Right lobe of liver (tissue), 6 donors: ENCODE results near the gene C16orf89. TPM values are rescaled to one million over a fixed set of nuclear protein-coding genes. Genes with fewer than 3 reads are reported as not detected.
"Not testable (repeated sequence)": the region's sequence is repeated elsewhere in the genome, so short reads cannot be mapped to it uniquely, and the experiment has no call there.

Experiments used
- ATAC-seq, 4 donors: fragments of 200-7000 bp; cut with Tn5 transposase; one replicate each; pipeline ENCODE4 v1.9.1; 2020; ENCODE audit warnings: mild to moderate bottlenecking in 4 of 4, moderate library complexity in 4 of 4
- DNase-seq, 3 donors: peaks; one replicate each; pipeline ENCODE4 v3.0.0-alpha.2; 2020
- H3K27ac ChIP-seq, 3 donors: fragments of 200-600 bp; one replicate each; pipeline ENCODE4 v1.8.0; 2022
- H3K27me3 ChIP-seq, 2 donors: fragments of 200-600 bp; one replicate each; pipeline ENCODE4 v1.8.0; 2022
- H3K36me3 ChIP-seq, 4 donors: fragments of 200-600 bp; sonication (generic) in 1 of 4; one replicate each; pipeline versions ENCODE4 v1.5.1 to v1.8.0; 2017 to 2022; ENCODE audit warnings: control low read depth in 1 of 4
- H3K4me1 ChIP-seq, 4 donors: fragments of 200-600 bp; sonication (generic) in 1 of 4; one replicate each; pipeline versions ENCODE4 v1.5.1 to v1.8.0; 2017 to 2022; ENCODE audit warnings: control low read depth in 1 of 4
- H3K4me3 ChIP-seq, 3 donors: fragments of 200-600 bp; one replicate each; pipeline ENCODE4 v1.8.0; 2022
- H3K9me3 ChIP-seq, 4 donors: fragments of 200-600 bp; sonication (generic) in 1 of 4; one replicate each; pipeline versions ENCODE4 v1.5.1 to v1.8.0; 2017 to 2022; ENCODE audit warnings: control low read depth in 1 of 4
- POLR2A ChIP-seq: fragments of 450-650 bp; IDR thresholded peaks from one replicate; pipeline ENCODE4 v1.6.1; 2017; ENCODE audit warnings: antibody characterized with exemption, mild to moderate bottlenecking
- WGBS: methylation state at CpG from one replicate; pipeline ENCODE4 v1.1.6; 2018; ENCODE audit warnings: low coverage, low lambda C conversion rate; ENCODE audit not compliant: insufficient coverage; ENCODE audit errors: missing lambda C conversion rate; 5-methylcytosine and 5-hydroxymethylcytosine counted together
- intact Hi-C, 2 donors: fragments of 100-400 bp; cut with DNase I; formaldehyde crosslinking; loops; one replicate each; pipeline versions ENCODE4 v1.11.2 to v1.14.1; 2022
- long read RNA-seq: library from polyadenylated mRNA; unstranded; transcript quantifications from one replicate; pipeline ENCODE4 v2.0.0, GENCODE V29; 2019
- total RNA-seq, 6 experiments: library from RNA; depleted of rRNA in 2 of 6; stranded (reverse); fragments of >200 nt in 2 of 6; fragmentation: NEBNext Ultra II Directional in 3 of 6; extraction: Animal tissue kit (Norgen Biotek cat#: 25700) in 3 of 6; gene quantifications; one replicate each; pipeline versions ENCODE4 v1.1.0 to v1.2.4, GENCODE V29; 2016 to 2023
- TF ChIP-seq, protein P1 (sequence below), 4 donors: fragments of 200-600 bp in 3 of 4; fragments of 450-650 bp in 1 of 4; IDR thresholded peaks; one replicate each; pipeline versions ENCODE4 v1.5.1 to v1.8.0; 2016 to 2022; ENCODE audit warnings: antibody characterized with exemption in 4 of 4, mild to moderate bottlenecking in 2 of 4
- donor health status: DM: no; HTN: yes; CAD: no.
- donor health status: DM: no; HTN: no; CAD: no.
- donor health status: DM: no; HTN: no; CAD: no.
- donor health status: DM: no; HTN: yes; CAD: no.
- donor health status: DM: no; HTN: yes; CAD: no.

C16orf89 gene, protein sequence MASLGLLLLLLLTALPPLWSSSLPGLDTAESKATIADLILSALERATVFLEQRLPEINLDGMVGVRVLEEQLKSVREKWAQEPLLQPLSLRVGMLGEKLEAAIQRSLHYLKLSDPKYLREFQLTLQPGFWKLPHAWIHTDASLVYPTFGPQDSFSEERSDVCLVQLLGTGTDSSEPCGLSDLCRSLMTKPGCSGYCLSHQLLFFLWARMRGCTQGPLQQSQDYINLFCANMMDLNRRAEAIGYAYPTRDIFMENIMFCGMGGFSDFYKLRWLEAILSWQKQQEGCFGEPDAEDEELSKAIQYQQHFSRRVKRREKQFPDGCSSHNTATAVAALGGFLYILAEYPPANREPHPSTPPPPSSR
- total RNA-seq = not detected
- long read RNA-seq = 0 reads

DNA sequence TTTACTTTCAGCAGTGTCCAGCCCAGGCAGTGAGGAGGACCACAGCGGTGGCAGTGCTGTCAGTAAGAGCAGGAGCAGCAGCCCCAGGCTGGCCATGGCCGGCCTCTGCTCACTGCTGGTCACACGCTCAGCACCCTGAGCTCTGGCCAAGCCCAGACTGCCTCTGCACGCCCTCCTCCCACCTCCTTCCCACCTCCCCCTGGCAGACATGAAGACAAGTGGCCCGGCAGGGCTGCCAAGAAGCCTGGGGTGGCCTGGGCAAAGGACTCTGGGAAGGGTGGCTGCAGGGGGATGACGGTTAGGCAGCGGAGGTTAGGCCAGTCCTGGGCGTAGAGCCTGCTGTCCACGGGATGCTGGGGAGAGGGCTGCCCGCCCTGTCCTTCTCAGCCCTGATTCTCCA lies at the start of gene C16orf89:
C16orf89 (minus strand) TSS at position 144 of the 400 bp plus-strand sequence; CDS start at position 96, 48 bp downstream.
- WGBS = 100% methylated on average over 1 of the region's 10 CpGs
- Histone ChIP-seq H3K4me3 (no peak within 1 kb of the TSS), H3K27me3 (no peaks in the 10 kb centered on the region), H3K27ac (no peak within 1 kb of the TSS), H3K9me3 (no peaks in the 10 kb centered on the region), H3K36me3 (no peaks in the 10 kb centered on the region), H3K4me1 (no peaks in the 10 kb centered on the region)
- intact Hi-C loops = no loop called here
- DNase-seq (no peak), ATAC-seq (peak in 1 of 4 donors; percentile 30)
- TF ChIP-seq POLR2A = no peak
- TF ChIP-seq, protein P1, sequence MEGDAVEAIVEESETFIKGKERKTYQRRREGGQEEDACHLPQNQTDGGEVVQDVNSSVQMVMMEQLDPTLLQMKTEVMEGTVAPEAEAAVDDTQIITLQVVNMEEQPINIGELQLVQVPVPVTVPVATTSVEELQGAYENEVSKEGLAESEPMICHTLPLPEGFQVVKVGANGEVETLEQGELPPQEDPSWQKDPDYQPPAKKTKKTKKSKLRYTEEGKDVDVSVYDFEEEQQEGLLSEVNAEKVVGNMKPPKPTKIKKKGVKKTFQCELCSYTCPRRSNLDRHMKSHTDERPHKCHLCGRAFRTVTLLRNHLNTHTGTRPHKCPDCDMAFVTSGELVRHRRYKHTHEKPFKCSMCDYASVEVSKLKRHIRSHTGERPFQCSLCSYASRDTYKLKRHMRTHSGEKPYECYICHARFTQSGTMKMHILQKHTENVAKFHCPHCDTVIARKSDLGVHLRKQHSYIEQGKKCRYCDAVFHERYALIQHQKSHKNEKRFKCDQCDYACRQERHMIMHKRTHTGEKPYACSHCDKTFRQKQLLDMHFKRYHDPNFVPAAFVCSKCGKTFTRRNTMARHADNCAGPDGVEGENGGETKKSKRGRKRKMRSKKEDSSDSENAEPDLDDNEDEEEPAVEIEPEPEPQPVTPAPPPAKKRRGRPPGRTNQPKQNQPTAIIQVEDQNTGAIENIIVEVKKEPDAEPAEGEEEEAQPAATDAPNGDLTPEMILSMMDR (IDR thresholded peaks at IDR 0.05) = no peak

DNA sequence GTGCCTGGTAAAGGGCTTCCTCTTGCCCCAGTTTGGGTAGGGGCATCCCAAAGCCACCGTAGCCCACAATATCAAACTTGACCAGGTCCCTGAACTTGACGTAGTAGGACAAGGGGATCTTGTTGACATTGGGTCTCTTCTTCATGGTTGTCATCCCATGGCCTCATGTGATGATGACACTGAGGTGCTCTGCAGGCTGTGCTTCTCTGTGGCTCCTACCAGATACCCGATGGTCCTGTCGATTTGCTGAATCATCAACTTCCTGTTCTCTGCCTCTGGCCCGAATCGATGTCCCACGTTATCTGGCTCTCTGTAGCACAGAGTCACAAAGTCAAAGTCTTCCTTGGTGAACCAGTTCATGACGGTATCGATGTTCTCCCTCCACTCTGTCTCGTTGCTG lies 45.2 kb upstream of the C16orf89 start:
- H3K4me3 ChIP-seq, H3K9me3 ChIP-seq, H3K27ac ChIP-seq, ATAC-seq, H3K27me3 ChIP-seq, H3K4me1 ChIP-seq, DNase-seq, intact Hi-C loops, H3K36me3 ChIP-seq: not testable (repeated sequence)
- WGBS = 67% methylated on average over 7 of the region's 10 CpGs

DNA sequence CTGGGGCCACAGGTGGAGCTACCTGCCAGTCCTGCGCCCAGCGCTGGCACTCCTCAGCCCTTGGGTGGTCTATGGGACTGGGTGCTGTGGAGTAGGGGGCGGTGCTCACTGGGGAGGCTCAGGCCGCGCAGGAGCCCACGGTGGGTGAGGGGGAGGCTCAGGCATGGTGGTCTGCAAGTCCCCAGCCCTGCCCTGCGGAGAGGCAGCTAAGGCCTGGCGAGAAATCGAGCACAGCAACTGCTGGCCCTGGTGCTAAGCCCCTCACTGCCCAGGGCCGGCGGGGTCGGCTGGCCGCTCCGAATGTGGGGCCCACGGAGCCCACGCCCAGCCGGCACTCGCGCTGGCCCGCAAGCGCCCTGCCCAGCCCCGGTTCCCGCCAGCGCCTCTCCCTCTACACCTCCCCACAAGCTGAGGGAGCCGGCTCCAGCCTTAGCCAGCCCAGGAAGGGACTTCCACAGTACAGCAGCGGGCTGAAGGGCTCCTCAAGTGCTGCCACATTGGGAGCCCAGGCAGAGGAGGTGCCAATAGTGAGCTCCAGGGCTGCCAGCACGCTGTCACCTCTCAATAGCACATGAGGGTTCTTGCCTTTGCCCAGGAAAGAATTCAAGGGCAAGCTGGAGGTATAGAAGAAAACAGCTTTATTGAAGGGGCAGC lies 42.9 kb upstream of the C16orf89 start:
- H3K27ac ChIP-seq = no peak overlapping the region
- no peaks in the 10 kb centered on the region for H3K9me3 ChIP-seq
- 92% methylated on average over 2 of the region's 27 CpGs for WGBS
- no peaks in the 10 kb centered on the region for H3K4me1 ChIP-seq
- intact Hi-C loops = no loop called here
- H3K27me3 ChIP-seq = no peaks in the 10 kb centered on the region
- no peak for DNase-seq
- no peak for TF ChIP-seq POLR2A
- TF ChIP-seq, protein P1 (IDR thresholded peaks at IDR 0.05) = no peak
- no peak overlapping the region for H3K4me3 ChIP-seq
- ATAC-seq = no peak
- no peaks in the 10 kb centered on the region for H3K36me3 ChIP-seq

DNA sequence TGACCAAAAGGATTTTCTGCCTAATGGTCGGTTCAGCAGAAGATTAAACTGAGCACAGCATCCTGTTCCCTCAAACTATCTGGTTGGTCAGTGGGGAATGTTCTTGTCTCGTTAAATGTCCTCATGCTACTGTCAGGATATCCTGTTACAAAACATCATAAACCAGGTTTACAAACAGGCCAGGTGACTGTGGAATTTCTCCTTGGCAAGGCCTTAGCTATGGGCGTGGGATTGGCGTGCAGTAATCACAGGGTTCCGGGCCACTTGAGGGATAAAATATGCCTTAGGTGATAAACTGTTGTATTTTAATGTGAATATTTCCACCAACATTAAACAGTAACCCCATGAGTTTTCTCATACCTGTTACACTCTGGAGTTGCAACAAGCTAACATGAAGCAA lies 39.3 kb upstream of the C16orf89 start:
- H3K4me1 ChIP-seq, DNase-seq, H3K36me3 ChIP-seq, H3K27me3 ChIP-seq, H3K27ac ChIP-seq, intact Hi-C loops, ATAC-seq, H3K4me3 ChIP-seq, H3K9me3 ChIP-seq: not testable (repeated sequence)
- WGBS = 85% methylated on average over 4 of the region's 5 CpGs

DNA sequence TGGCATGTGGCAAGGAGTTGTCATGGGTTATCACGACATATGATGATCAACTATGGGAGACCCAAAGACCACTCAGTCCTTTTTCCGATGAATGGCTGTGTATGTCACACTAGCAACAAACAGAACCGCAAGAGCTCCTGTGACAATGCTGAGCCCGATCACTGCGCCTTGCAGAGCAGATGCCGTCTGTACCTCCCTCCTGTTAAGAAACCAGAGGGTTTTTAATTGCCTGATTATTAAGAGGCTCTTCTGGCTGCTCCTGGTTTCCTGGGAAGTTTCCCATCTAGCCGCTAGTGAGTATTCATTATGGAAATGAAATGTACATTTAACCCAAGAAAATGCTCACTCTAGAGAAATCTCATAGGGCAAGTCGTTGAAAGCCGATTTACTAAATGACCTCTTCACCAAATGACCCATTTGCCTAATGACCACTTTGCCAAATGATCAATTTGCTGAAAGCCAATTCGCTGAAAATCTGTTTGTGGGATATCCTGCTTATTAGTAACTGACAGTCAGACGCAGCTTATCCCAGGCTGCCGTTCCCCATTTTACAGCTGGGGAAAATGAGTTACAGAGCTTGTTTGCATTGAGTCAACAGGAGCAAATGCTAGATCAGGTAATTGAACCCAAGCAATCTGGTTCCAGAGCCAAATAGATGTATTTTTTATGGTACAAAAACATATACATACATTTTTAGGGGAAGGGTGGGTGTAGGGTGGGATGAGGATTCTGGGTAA lies 37.7 kb upstream of the C16orf89 start:
- intact Hi-C loops, H3K4me3 ChIP-seq, H3K27me3 ChIP-seq, H3K9me3 ChIP-seq, H3K4me1 ChIP-seq, H3K36me3 ChIP-seq, ATAC-seq, H3K27ac ChIP-seq, DNase-seq: not testable (repeated sequence)
- WGBS = 79% methylated on average over 5 of the region's 12 CpGs

DNA sequence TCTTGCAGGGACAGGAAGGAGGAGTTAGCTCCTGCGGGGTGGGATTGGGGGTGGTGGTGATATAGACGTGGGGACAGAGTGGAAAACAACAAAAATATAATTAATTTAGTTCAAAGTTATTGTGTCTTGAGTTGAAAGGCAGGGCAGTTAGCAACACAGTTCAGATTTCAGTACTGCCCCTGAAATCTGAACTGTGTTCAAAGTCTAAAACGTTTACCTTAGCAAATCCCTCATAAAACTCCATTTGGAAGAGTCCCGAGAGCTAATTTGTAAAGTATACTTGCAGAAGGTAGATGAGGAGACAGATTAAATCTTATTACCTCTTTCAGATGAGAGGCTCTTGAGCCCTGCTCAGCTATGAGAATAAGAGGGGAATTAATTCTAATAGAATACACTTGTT lies 33.4 kb upstream of the C16orf89 start:
- DNase-seq, H3K27me3 ChIP-seq, H3K36me3 ChIP-seq, H3K4me1 ChIP-seq, ATAC-seq, intact Hi-C loops, H3K9me3 ChIP-seq: not testable (repeated sequence)
- 5% methylated on average over 4 of the region's 4 CpGs for WGBS
- Histone ChIP-seq H3K4me3 (peak overlapping the region; percentile 54 to 66 (median 61)), H3K27ac (peak overlapping the region in 1 of 3 donors; percentile 53)
